Smooth muscle cell (in vitro differentiated cells): Measurements from ENCODE around the gene HECTD4. TPM values are rescaled to one million over a fixed set of nuclear protein-coding genes. Genes with fewer than 3 reads are reported as not detected.

ENCODE experiments used
- DNase-seq: peaks from one replicate; lab custom pipeline; 2025; ENCODE audit not compliant: unreplicated experiment; lab: John Stamatoyannopoulos, UW
- H2AFZ ChIP-seq: fragments of 200-600 bp; sonication (generic); 2 replicates; pipeline ENCODE4 v1.6.0; 2016; ENCODE audit warnings: antibody characterized with exemption, low read depth, mild to moderate bottlenecking
- H3F3A ChIP-seq: fragments of 200-600 bp; sonication (generic); 2 replicates; pipeline ENCODE4 v1.6.0; 2017; ENCODE audit warnings: antibody characterized with exemption, low read depth
- H3K27ac ChIP-seq: fragments of 200-600 bp; sonication (generic); 2 replicates; pipeline ENCODE4 v1.5.1; 2016; ENCODE audit warnings: low read depth, mild to moderate bottlenecking
- H3K27me3 ChIP-seq: fragments of 200-600 bp; sonication (generic); 2 replicates; pipeline ENCODE4 v1.6.1; 2016; ENCODE audit warnings: low read depth, mild to moderate bottlenecking
- H3K36me3 ChIP-seq: fragments of 200-600 bp; sonication (generic); 2 replicates; pipeline ENCODE4 v1.5.1; 2016; ENCODE audit warnings: low read depth
- H3K4me1 ChIP-seq: fragments of 200-600 bp; sonication (generic); 2 replicates; pipeline ENCODE4 v1.5.1; 2016; ENCODE audit warnings: low read depth
- H3K4me2 ChIP-seq: fragments of 200-600 bp; sonication (generic); 2 replicates; pipeline ENCODE4 v1.6.0; 2016; ENCODE audit warnings: mild to moderate bottlenecking
- H3K4me3 ChIP-seq: fragments of 200-600 bp; sonication (generic); 2 replicates; pipeline ENCODE4 v1.5.1; 2016; ENCODE audit warnings: mild to moderate bottlenecking
- H3K79me2 ChIP-seq: fragments of 200-600 bp; sonication (generic); 2 replicates; pipeline ENCODE4 v1.6.0; 2016; ENCODE audit warnings: low read depth, mild to moderate bottlenecking
- H3K9ac ChIP-seq: fragments of 200-600 bp; sonication (generic); 2 replicates; pipeline ENCODE4 v1.6.0; 2016; ENCODE audit warnings: low read depth
- H3K9me3 ChIP-seq: fragments of 200-600 bp; sonication (generic); replicated peaks from 2 replicates; pipeline ENCODE4 v1.5.1; 2016; ENCODE audit warnings: low read depth
- H4K20me1 ChIP-seq: fragments of 200-600 bp; sonication (generic); 2 replicates; pipeline ENCODE4 v1.6.0; 2016; ENCODE audit warnings: low read depth
- CTCF ChIP-seq: fragments of 200-600 bp; sonication (generic); IDR thresholded peaks from 2 replicates; pipeline ENCODE4 v1.5.1; 2017; ENCODE audit warnings: borderline replicate concordance, mild to moderate bottlenecking, antibody characterized with exemption; ENCODE audit not compliant: insufficient read depth, poor library complexity, severe bottlenecking
- WGBS: methylation state at CpG from one replicate; pipeline ENCODE4 v1.1.7; 2016; ENCODE audit warnings: low lambda C conversion rate; 5-methylcytosine and 5-hydroxymethylcytosine counted together
- polyA plus RNA-seq: library from polyadenylated mRNA; unstranded; fragments of >200 nt; fragmentation: Nextera tagmentation; extraction: Ambion mirVana; gene quantifications from 2 replicates; pipeline ENCODE4 v1.2.1, GENCODE V29; 2016
- total RNA-seq: library from RNA; depleted of rRNA; stranded (reverse); fragments of >200 nt; gene quantifications from 2 replicates; pipeline ENCODE4 v1.2.3, GENCODE V29; 2014

The HECTD4 gene
- total and polyA plus RNA-seq, 2 experiments from 2014 or later = 6.6 to 16.9 TPM

- no peaks in the 10 kb centered on the region for H3K27me3 ChIP-seq
- H4K20me1 ChIP-seq = peaks cover 37% of the 10 kb centered on the region
- H3K79me2 ChIP-seq = peaks cover 39% of the 10 kb centered on the region
- 21% methylated on average over 1 of the region's 1 CpG for WGBS
- peaks cover 20% of the 10 kb centered on the region for H3K4me1 ChIP-seq
- H2AFZ ChIP-seq = no peak overlapping the region
- peak overlapping the region; percentile 79 for H3K4me2 ChIP-seq
- H3K27ac ChIP-seq = no peak overlapping the region
- H3K36me3 ChIP-seq = no peaks in the 10 kb centered on the region
- H3K9ac ChIP-seq = no peak overlapping the region
- DNase-seq = no peak
- H3F3A ChIP-seq = peaks cover 6% of the 10 kb centered on the region
- H3K4me3 ChIP-seq = peak overlapping the region; percentile 23
- H3K9me3 ChIP-seq = no peaks in the 10 kb centered on the region
- no peak for TF ChIP-seq CTCF
These were observed 257.3 kb downstream of the HECTD4 start for GRCh38 chr12:112124918-112125249.

GRCh38 chr12:112122823-112123690, 259.2 kb downstream of the HECTD4 start:
- Histone ChIP-seq H4K20me1 (peaks cover 24% of the 10 kb centered on the region), H3K27ac (peak overlapping the region; percentile 77), H3K4me3 (no peak overlapping the region), H3K9me3 (no peaks in the 10 kb centered on the region), H3K4me1 (peaks cover 14% of the 10 kb centered on the region), H3K4me2 (peak overlapping the region; percentile 56), H3K79me2 (peaks cover 24% of the 10 kb centered on the region), H3K27me3 (no peaks in the 10 kb centered on the region), H3K9ac (no peak overlapping the region), H3F3A (peaks cover 6% of the 10 kb centered on the region), H2AFZ (no peak overlapping the region), H3K36me3 (no peaks in the 10 kb centered on the region)
- no peak for DNase-seq
- 52% methylated on average over 12 of the region's 12 CpGs for WGBS
- TF ChIP-seq CTCF = no peak

GRCh38 chr12:112121780-112122565, 260.3 kb downstream of the HECTD4 start:
- Histone ChIP-seq H3K27me3 (no peaks in the 10 kb centered on the region), H3K27ac (peak overlapping the region; percentile 77), H3K9ac (no peak overlapping the region), H4K20me1 (peaks cover 14% of the 10 kb centered on the region), H3K4me3 (no peak overlapping the region), H3F3A (peaks cover 8% of the 10 kb centered on the region), H2AFZ (no peak overlapping the region), H3K4me1 (peaks cover 16% of the 10 kb centered on the region), H3K36me3 (no peaks in the 10 kb centered on the region), H3K4me2 (peak overlapping the region; percentile 56), H3K9me3 (no peaks in the 10 kb centered on the region), H3K79me2 (peaks cover 13% of the 10 kb centered on the region)
- no peak for TF ChIP-seq CTCF
- peak; percentile 17 for DNase-seq
- 55% methylated on average over 11 of the region's 11 CpGs for WGBS
